GM19372 (cell line): ENCODE data around the gene CARM1.

Source experiments
- ATAC-seq: cut with Tn5 transposase; IDR thresholded peaks from one replicate; pipeline ENCODE4 v1.9.1; 2021; ENCODE audit warnings: mild to moderate bottlenecking, low read depth, moderate library complexity; ENCODE audit not compliant: unreplicated experiment

Gene CARM1

GRCh38 chr19:10896851-10897526 lies 25.6 kb downstream of the CARM1 start:
- no peak for ATAC-seq

- ATAC-seq = no peak
These were observed 27.3 kb downstream of the CARM1 start for GRCh38 chr19:10898633-10899032.

GRCh38 chr19:10899151-10899653 lies 27.8 kb downstream of the CARM1 start:
- no peak for ATAC-seq

GRCh38 chr19:10907925-10908324 lies 36.6 kb downstream of the CARM1 start:
- no peak for ATAC-seq

GRCh38 chr19:10908380-10908960 lies 37.1 kb downstream of the CARM1 start:
- no peak for ATAC-seq

GRCh38 chr19:10911579-10912363 lies 40.4 kb downstream of the CARM1 start:
- ATAC-seq = no peak

- ATAC-seq = no peak
These were observed 41.3 kb downstream of the CARM1 start for GRCh38 chr19:10912619-10913018.

GRCh38 chr19:10913716-10914340 lies 42.5 kb downstream of the CARM1 start:
- no peak for ATAC-seq

GRCh38 chr19:10915130-10916091 lies 44.1 kb downstream of the CARM1 start:
- ATAC-seq = no peak

- no peak for ATAC-seq
These were observed 45.2 kb downstream of the CARM1 start for GRCh38 chr19:10916602-10917001.

- no peak for ATAC-seq
These were observed 47.0 kb downstream of the CARM1 start for GRCh38 chr19:10918359-10918758.

GRCh38 chr19:10919352-10920287 lies 48.3 kb downstream of the CARM1 start:
- no peak for ATAC-seq

- ATAC-seq = no peak
These were observed 48.9 kb downstream of the CARM1 start for GRCh38 chr19:10920288-10920655.

GRCh38 chr19:10920781-10921180 lies 49.4 kb downstream of the CARM1 start:
- no peak for ATAC-seq

- no peak for ATAC-seq
These were observed 50.0 kb downstream of the CARM1 start for GRCh38 chr19:10921199-10921909.

GRCh38 chr19:10921910-10922637 lies 50.7 kb downstream of the CARM1 start:
- ATAC-seq = no peak

- ATAC-seq = no peak
These were observed 51.3 kb downstream of the CARM1 start for GRCh38 chr19:10922638-10923014.
